Activated CD4-positive, alpha-beta T cell treated with anti-CD3 and anti-CD28 coated beads, Interleukin-2, amount 10 ng/mL, durations not matched to agents 7 days and 5 days (primary cell): ENCODE results near the gene RAB11FIP4. TPM values are rescaled to one million over a fixed set of nuclear protein-coding genes. Genes with fewer than 3 reads are reported as not detected.

Experiments
- CTCF ChIA-PET: fragments of 350-600 bp; sonication (Branson Sonifier 250); formaldehyde crosslinking; loops from one replicate; lab custom pipeline; 2021; ENCODE audit warnings: antibody characterized with exemption; lab: Charles Lee
- POLR2A ChIA-PET: fragments of 350-600 bp; sonication (Branson Sonifier 250); formaldehyde crosslinking; loops from one replicate; lab custom pipeline; 2021; ENCODE audit warnings: antibody characterized with exemption; lab: Charles Lee
- DNase-seq: peaks from one replicate; pipeline ENCODE4 v3.0.0-alpha.2; 2020
- H3K27ac Mint-ChIP-seq: one replicate; pipeline ENCODE4 v1.8.0; 2021; ENCODE audit warnings: mild to moderate bottlenecking, moderate library complexity, mixed read lengths
- H3K27me3 Mint-ChIP-seq: one replicate; pipeline ENCODE4 v1.8.0; 2021; ENCODE audit warnings: mixed read lengths
- H3K36me3 Mint-ChIP-seq: one replicate; pipeline ENCODE4 v1.8.0; 2021; ENCODE audit warnings: low read depth, mixed read lengths
- H3K4me1 Mint-ChIP-seq: one replicate; pipeline ENCODE4 v1.8.0; 2021; ENCODE audit warnings: mixed read lengths
- H3K4me3 Mint-ChIP-seq: one replicate; pipeline ENCODE4 v1.8.0; 2021; ENCODE audit warnings: mild to moderate bottlenecking, moderate library complexity, mixed read lengths
- H3K9me3 Mint-ChIP-seq: one replicate; pipeline ENCODE4 v1.8.0; 2021; ENCODE audit warnings: mixed read lengths
- total RNA-seq, 2 experiments: library from RNA; stranded (reverse); gene quantifications; one replicate each; pipeline ENCODE4 v1.2.3, GENCODE V29; 2021

The RAB11FIP4 gene
- total RNA-seq, 2 experiments from 2014 or later, result 34.4 to 35.5 TPM

- H3K36me3 Mint-ChIP-seq, result no peaks in the 10 kb centered on the region
- H3K9me3 Mint-ChIP-seq, result no peaks in the 10 kb centered on the region
- H3K27me3 Mint-ChIP-seq, result no peaks in the 10 kb centered on the region
- POLR2A ChIA-PET, result interaction anchor here (0.6 kb wide), 1 partner anchor 16 kb away, joined by 3 read pairs; no protein-coding TSS in a partner anchor
- CTCF ChIA-PET, result interaction anchor here (0.9 to 3.9 kb wide), 6 partner anchors 11 to 184 kb away, joined by 3 to 33 read pairs (median 4); partner anchors contain the start of gene EVI2B
- no peak overlapping the region for H3K27ac Mint-ChIP-seq
- H3K4me1 Mint-ChIP-seq, result peaks cover 52% of the 10 kb centered on the region
- no peak overlapping the region for H3K4me3 Mint-ChIP-seq
- DNase-seq, result no peak
Measured at GRCh38 chr17:31497994-31498826, 106.7 kb downstream of the RAB11FIP4 start.

- no peak for DNase-seq
- Mint-ChIP-seq H3K27me3 (no peaks in the 10 kb centered on the region), H3K4me1 (peaks cover 37% of the 10 kb centered on the region), H3K4me3 (no peak overlapping the region), H3K27ac (peak overlapping the region; percentile 50), H3K36me3 (no peaks in the 10 kb centered on the region), H3K9me3 (no peaks in the 10 kb centered on the region)
- CTCF ChIA-PET, result interaction anchor here (1.2 to 3.9 kb wide), 4 partner anchors 10 to 110 kb away, joined by 3 to 33 read pairs (median 4); no protein-coding TSS in a partner anchor
- POLR2A ChIA-PET, result interaction anchor here (0.6 to 0.7 kb wide), 2 partner anchors 9 kb away, joined by 3 read pairs; no protein-coding TSS in a partner anchor
Measured at GRCh38 chr17:31499771-31500554, 108.5 kb downstream of the RAB11FIP4 start.

GRCh38 chr17:31506517-31506916, 115.0 kb downstream of the RAB11FIP4 start:
- POLR2A ChIA-PET, result no interaction called here
- Mint-ChIP-seq H3K4me3 (no peak overlapping the region), H3K36me3 (peaks cover 8% of the 10 kb centered on the region), H3K4me1 (peaks cover 53% of the 10 kb centered on the region), H3K27ac (peak overlapping the region; percentile 6), H3K27me3 (no peaks in the 10 kb centered on the region), H3K9me3 (no peaks in the 10 kb centered on the region)
- CTCF ChIA-PET, result interaction anchor here (0.6 to 1.1 kb wide), 2 partner anchors 12 to 36 kb away, joined by 3 read pairs; no protein-coding TSS in a partner anchor
- DNase-seq, result no peak

GRCh38 chr17:31508288-31509094, 117.0 kb downstream of the RAB11FIP4 start:
- peak overlapping the region; percentile 77 for H3K4me3 Mint-ChIP-seq
- H3K27ac Mint-ChIP-seq, result peak overlapping the region; percentile 100
- no peaks in the 10 kb centered on the region for H3K9me3 Mint-ChIP-seq
- H3K27me3 Mint-ChIP-seq, result no peaks in the 10 kb centered on the region
- ChIA-PET POLR2A (interaction anchor here (0.8 to 2.4 kb wide), 4 partner anchors 8 to 20 kb away, joined by 3 to 12 read pairs (median 6); no protein-coding TSS in a partner anchor), CTCF (interaction anchor here (0.6 to 4.8 kb wide), 12 partner anchors 9 to 563 kb away, joined by 3 to 33 read pairs (median 4); partner anchors contain the start of gene NF1)
- peaks cover 8% of the 10 kb centered on the region for H3K36me3 Mint-ChIP-seq
- H3K4me1 Mint-ChIP-seq, result peaks cover 55% of the 10 kb centered on the region
- peak; percentile 88 for DNase-seq

- Mint-ChIP-seq H3K4me3 (peak overlapping the region; percentile 77), H3K27ac (peak overlapping the region; percentile 100), H3K4me1 (peaks cover 54% of the 10 kb centered on the region), H3K36me3 (peaks cover 8% of the 10 kb centered on the region), H3K9me3 (no peaks in the 10 kb centered on the region), H3K27me3 (no peaks in the 10 kb centered on the region)
- POLR2A ChIA-PET, result interaction anchor here (0.8 to 2.4 kb wide), 4 partner anchors 9 to 21 kb away, joined by 3 to 12 read pairs (median 6); no protein-coding TSS in a partner anchor
- DNase-seq, result peak; percentile 31
- CTCF ChIA-PET, result interaction anchor here (0.5 to 4.8 kb wide), 13 partner anchors 8 to 563 kb away, joined by 3 to 33 read pairs (median 5); no protein-coding TSS in a partner anchor
Measured at GRCh38 chr17:31509095-31509804, 117.8 kb downstream of the RAB11FIP4 start.

GRCh38 chr17:31509805-31510177, 118.3 kb downstream of the RAB11FIP4 start:
- DNase-seq, result no peak
- POLR2A ChIA-PET, result interaction anchor here (1.5 to 2.4 kb wide), 2 partner anchors 15 to 21 kb away, joined by 8 to 12 read pairs; no protein-coding TSS in a partner anchor
- peaks cover 54% of the 10 kb centered on the region for H3K4me1 Mint-ChIP-seq
- CTCF ChIA-PET, result interaction anchor here (0.6 to 4.8 kb wide), 10 partner anchors 10 to 497 kb away, joined by 3 to 33 read pairs (median 5); no protein-coding TSS in a partner anchor
- peak overlapping the region; percentile 100 for H3K27ac Mint-ChIP-seq
- no peaks in the 10 kb centered on the region for H3K27me3 Mint-ChIP-seq
- H3K9me3 Mint-ChIP-seq, result no peaks in the 10 kb centered on the region
- peaks cover 8% of the 10 kb centered on the region for H3K36me3 Mint-ChIP-seq
- H3K4me3 Mint-ChIP-seq, result peak overlapping the region; percentile 77

GRCh38 chr17:31510308-31511194, 119.1 kb downstream of the RAB11FIP4 start:
- ChIA-PET POLR2A (interaction anchor here (0.6 to 2.4 kb wide), 2 partner anchors 22 to 392 kb away, joined by 3 to 12 read pairs; no protein-coding TSS in a partner anchor), CTCF (interaction anchor here (0.6 to 4.8 kb wide), 10 partner anchors 11 to 496 kb away, joined by 3 to 33 read pairs (median 4); no protein-coding TSS in a partner anchor)
- H3K9me3 Mint-ChIP-seq, result no peaks in the 10 kb centered on the region
- peak overlapping the region; percentile 77 for H3K4me3 Mint-ChIP-seq
- no peaks in the 10 kb centered on the region for H3K27me3 Mint-ChIP-seq
- peak overlapping the region; percentile 100 for H3K27ac Mint-ChIP-seq
- H3K4me1 Mint-ChIP-seq, result peaks cover 54% of the 10 kb centered on the region
- peaks cover 8% of the 10 kb centered on the region for H3K36me3 Mint-ChIP-seq
- DNase-seq, result peak; percentile 23

- Mint-ChIP-seq H3K4me1 (peaks cover 55% of the 10 kb centered on the region), H3K27me3 (no peaks in the 10 kb centered on the region), H3K4me3 (peak overlapping the region; percentile 77), H3K27ac (peak overlapping the region; percentile 100), H3K9me3 (no peaks in the 10 kb centered on the region), H3K36me3 (peaks cover 8% of the 10 kb centered on the region)
- ChIA-PET POLR2A (no interaction called here), CTCF (interaction anchor here (0.5 to 4.8 kb wide), 8 partner anchors 12 to 402 kb away, joined by 3 to 33 read pairs (median 4); no protein-coding TSS in a partner anchor)
- DNase-seq, result no peak
Measured at GRCh38 chr17:31511195-31511578, 119.7 kb downstream of the RAB11FIP4 start.

GRCh38 chr17:31511580-31511979, 120.1 kb downstream of the RAB11FIP4 start:
- no peak for DNase-seq
- Mint-ChIP-seq H3K9me3 (no peaks in the 10 kb centered on the region), H3K4me1 (peaks cover 54% of the 10 kb centered on the region), H3K27me3 (no peaks in the 10 kb centered on the region), H3K4me3 (no peak overlapping the region), H3K36me3 (peaks cover 5% of the 10 kb centered on the region), H3K27ac (peak overlapping the region; percentile 100)
- CTCF ChIA-PET, result interaction anchor here (0.5 to 4.8 kb wide), 6 partner anchors 12 to 403 kb away, joined by 3 to 33 read pairs (median 7); no protein-coding TSS in a partner anchor
- POLR2A ChIA-PET, result no interaction called here

- Mint-ChIP-seq H3K27ac (peak overlapping the region; percentile 60), H3K4me1 (peaks cover 52% of the 10 kb centered on the region), H3K27me3 (no peaks in the 10 kb centered on the region), H3K36me3 (peaks cover 2% of the 10 kb centered on the region), H3K4me3 (no peak overlapping the region), H3K9me3 (no peaks in the 10 kb centered on the region)
- DNase-seq, result no peak
- CTCF ChIA-PET, result interaction anchor here (1.0 to 4.8 kb wide), 4 partner anchors 13 to 23 kb away, joined by 3 to 33 read pairs (median 11); no protein-coding TSS in a partner anchor
- POLR2A ChIA-PET, result no interaction called here
Measured at GRCh38 chr17:31512104-31512740, 120.7 kb downstream of the RAB11FIP4 start.
